A549 (cell line): ENCODE data around the gene AGR3. TPM values are rescaled to one million over a fixed set of nuclear protein-coding genes. Genes with fewer than 3 reads are reported as not detected.

ENCODE experiments used
- ATAC-seq, 2 experiments: fragments of 200-7000 bp in 1 of 2; fragments of >200 bp in 1 of 2; cut with Nextera tagmentation in 1 of 2; cut with Tn5 transposase in 1 of 2; 3 replicates each; pipeline versions ENCODE4 v1.8.0 to v1.9.1; 2018 to 2020; ENCODE audit warnings: mild to moderate bottlenecking in 1 of 2, moderate library complexity in 1 of 2
- CTCF ChIA-PET: fragments of 300-600 bp; sonication (Branson Sonifier 250); formaldehyde crosslinking; extraction: SDS; loops from one replicate; lab custom pipeline; 2021; ENCODE audit warnings: antibody characterized with exemption, inconsistent platforms; lab: Yijun Ruan, JAX
- POLR2A ChIA-PET: fragments of 350-600 bp; formaldehyde crosslinking; extraction: SDS; loops from one replicate; lab custom pipeline; 2021; ENCODE audit warnings: antibody characterized with exemption, inconsistent platforms; lab: Yijun Ruan, JAX
- DNase-seq, 2 experiments: peaks; one replicate each; pipeline versions ENCODE4 v3.0.0 to v3.0.0-alpha.2; 2011 to 2016; ENCODE audit warnings: low read depth in 1 of 2, low spot score in 1 of 2
- FAIRE-seq: peaks from 2 replicates; lab custom pipeline; 2011; peaks lifted over from hg19 to GRCh38; lab: Jason Lieb, UNC
- H3K27ac ChIP-seq, 2 experiments: fragments of >200 bp; sonication (Bioruptor Twin); formaldehyde crosslinking; 3 replicates each; pipeline ENCODE4 v1.5.1; 2016 to 2017
- H3K4me1 ChIP-seq: fragments of >200 bp; sonication (Bioruptor Twin); formaldehyde crosslinking; 3 replicates; pipeline ENCODE4 v1.6.1; 2016
- H3K4me2 ChIP-seq: fragments of >200 bp; sonication (Bioruptor Twin); formaldehyde crosslinking; 3 replicates; pipeline ENCODE4 v1.6.1; 2016
- H3K4me3 ChIP-seq: fragments of >200 bp; sonication (Bioruptor Twin); formaldehyde crosslinking; 3 replicates; pipeline ENCODE4 v1.5.1; 2016
- H3K9me3 ChIP-seq: fragments of >200 bp; sonication (Bioruptor Twin); formaldehyde crosslinking; 3 replicates; pipeline ENCODE4 v1.6.1; 2016
- CBX8 ChIP-seq: fragments of 200-600 bp; sonication (generic); IDR thresholded peaks from 2 replicates; pipeline ENCODE4 v1.6.1; 2016
- CEBPB ChIP-seq, 2 experiments: fragments of >200 bp in 1 of 2; sonication (Bioruptor Twin) in 1 of 2; formaldehyde crosslinking in 1 of 2; IDR thresholded peaks; 2 replicates each; pipeline ENCODE4 v1.6.1; 2012 to 2016
- CTCF ChIP-seq: fragments of >200 bp; sonication (Bioruptor Twin); formaldehyde crosslinking; IDR thresholded peaks from 3 replicates; pipeline ENCODE4 v1.5.1; 2016
- EHMT2 ChIP-seq: fragments of 200-600 bp; sonication (generic); IDR thresholded peaks from 2 replicates; pipeline ENCODE4 v1.6.1; 2016; ENCODE audit warnings: antibody characterized with exemption, low read depth, mild to moderate bottlenecking, moderate library complexity
- EP300 ChIP-seq, 2 experiments: fragments of >200 bp; sonication (Bioruptor Twin); formaldehyde crosslinking; IDR thresholded peaks; 2 replicates in 1 of 2; 3 replicates in 1 of 2; pipeline ENCODE4 v1.6.1; 2016 to 2017
- ESRRA ChIP-seq: fragments of 150-350 bp; IDR thresholded peaks from 2 replicates; pipeline ENCODE4 v1.6.1; 2014; ENCODE audit warnings: mild to moderate bottlenecking, low read length, borderline replicate concordance
- FOSB ChIP-seq: fragments of 250-450 bp; sonication (Bioruptor Pico); IDR thresholded peaks from 2 replicates; pipeline ENCODE4 v1.5.0; 2020; ENCODE audit warnings: mild to moderate bottlenecking, moderate library complexity
- FOSL2 ChIP-seq, 2 experiments: fragments of 450-650 bp in 1 of 2; fragments of >200 bp in 1 of 2; sonication (Bioruptor Twin) in 1 of 2; formaldehyde crosslinking; IDR thresholded peaks; 2 replicates each; pipeline versions ENCODE4 v1.5.0 to v1.6.1; 2016 to 2020; ENCODE audit warnings: mild to moderate bottlenecking in 1 of 2, moderate library complexity in 1 of 2
- FOXS1 ChIP-seq: fragments of 250-450 bp; sonication (Bioruptor Pico); IDR thresholded peaks from 2 replicates; pipeline ENCODE4 v1.5.0; 2020; ENCODE audit warnings: mild to moderate bottlenecking, moderate library complexity
- HOXB13 ChIP-seq: fragments of 250-450 bp; sonication (Bioruptor Pico); IDR thresholded peaks from 2 replicates; pipeline ENCODE4 v1.5.0; 2020; ENCODE audit warnings: low read depth, mild to moderate bottlenecking, moderate library complexity
- HOXB5 ChIP-seq: fragments of 250-450 bp; sonication (Bioruptor Pico); IDR thresholded peaks from 2 replicates; pipeline ENCODE4 v1.5.0; 2020; ENCODE audit warnings: mild to moderate bottlenecking, moderate library complexity
- KDM5A ChIP-seq: fragments of 200-600 bp; sonication (generic); IDR thresholded peaks from 2 replicates; pipeline ENCODE4 v1.6.1; 2016; ENCODE audit warnings: antibody characterized with exemption, mild to moderate bottlenecking
- MAFK ChIP-seq: fragments of 450-650 bp; IDR thresholded peaks from 2 replicates; pipeline ENCODE4 v1.6.1; 2014; ENCODE audit not compliant: partially characterized antibody
- MAX ChIP-seq: IDR thresholded peaks from 2 replicates; pipeline ENCODE4 v1.6.1; 2012
- MAZ ChIP-seq: fragments of 150-350 bp; IDR thresholded peaks from 2 replicates; pipeline ENCODE4 v1.6.1; 2014; ENCODE audit warnings: antibody characterized with exemption, low read depth, low read length, borderline replicate concordance
- POLR2A ChIP-seq: IDR thresholded peaks from 2 replicates; pipeline ENCODE4 v1.6.1; 2012; ENCODE audit warnings: mild to moderate bottlenecking, low read length
- RCOR1 ChIP-seq: fragments of 150-350 bp; IDR thresholded peaks from 2 replicates; pipeline ENCODE4 v1.6.1; 2014; ENCODE audit warnings: antibody characterized with exemption, low read length, low read depth
- RNF2 ChIP-seq: fragments of 200-600 bp; sonication (generic); IDR thresholded peaks from 2 replicates; pipeline ENCODE4 v1.6.1; 2016; ENCODE audit warnings: low read depth, mild to moderate bottlenecking, antibody characterized with exemption, moderate library complexity, borderline replicate concordance
- SMC3 ChIP-seq: fragments of >200 bp; sonication (Bioruptor Twin); formaldehyde crosslinking; IDR thresholded peaks from 3 replicates; pipeline ENCODE4 v1.6.1; 2018; ENCODE audit warnings: inconsistent platforms
- TFCP2L1 ChIP-seq: fragments of 250-450 bp; sonication (Bioruptor Pico); IDR thresholded peaks from 2 replicates; pipeline ENCODE4 v1.5.0; 2021; ENCODE audit warnings: mild to moderate bottlenecking
- ZNF302 ChIP-seq: fragments of 250-450 bp; sonication (Bioruptor Pico); IDR thresholded peaks from 2 replicates; pipeline ENCODE4 v1.9.0; 2021; ENCODE audit warnings: inconsistent platforms, mild to moderate bottlenecking, moderate library complexity
- ZSCAN20 ChIP-seq: fragments of 250-450 bp; sonication (Bioruptor Pico); IDR thresholded peaks from 2 replicates; pipeline ENCODE4 v1.8.0; 2022; ENCODE audit warnings: mild to moderate bottlenecking, moderate library complexity
- WGBS: methylation state at CpG from one replicate; pipeline ENCODE4 v1.1.6; 2017; ENCODE audit errors: missing lambda C conversion rate; 5-methylcytosine and 5-hydroxymethylcytosine counted together
- polyA plus RNA-seq, 4 experiments: library from polyadenylated mRNA; depleted of rRNA in 3 of 4; stranded (reverse); fragments of >200 nt; fragmentation: RNase III in 1 of 4; extraction: RNeasy Plus Mini Kit Qiagen cat#74134 plus additional on column Dnase treatment in 1 of 4; gene quantifications; 2 replicates in 3 of 4; 3 replicates in 1 of 4; pipeline ENCODE4 v1.2.3, GENCODE V29; 2011 to 2017

The AGR3 gene
- polyA plus RNA-seq, 2 of the 4 experiments (the other 2 are of a cell fraction), result 0.36 TPM; not detected in 1

GRCh38 chr7:16850614-16851466, 30.9 kb downstream of the AGR3 start:
- WGBS, result 95% methylated on average over 42 of the region's 44 CpGs
- CTCF ChIA-PET, result interaction anchor here (1.1 to 2.0 kb wide), 2 partner anchors 13 to 67 kb away, joined by 4 to 9 read pairs; no protein-coding TSS in a partner anchor
- no peak for FAIRE-seq
- no peaks in the 10 kb centered on the region for H3K9me3 ChIP-seq
- peak overlapping the region in 1 of 2 experiments; percentile 56; a peak in 2 of 6 replicates for H3K27ac ChIP-seq
- TF ChIP-seq CBX8 (no peak), EP300 (IDR thresholded peaks at IDR 0.05) (no peak), CEBPB (IDR thresholded peaks at IDR 0.05) (no peak), ZSCAN20 (no peak), RCOR1 (no peak), HOXB13 (no peak), POLR2A (no peak), MAZ (no peak), FOXS1 (CRISPR knock-in tag) (no peak), EHMT2 (no peak), ESRRA (no peak), SMC3 (no peak), MAX (no peak), MAFK (no peak), FOSB (no peak), HOXB5 (no peak)
- H3K4me2 ChIP-seq, result no peak overlapping the region
- H3K4me3 ChIP-seq, result no peak overlapping the region
- POLR2A ChIA-PET, result no interaction called here
- no peak for DNase-seq
- no peak for ATAC-seq
- H3K4me1 ChIP-seq, result peaks cover 25% of the 10 kb centered on the region

- ChIA-PET POLR2A (no interaction called here), CTCF (interaction anchor here (0.8 to 2.0 kb wide), 4 partner anchors 8 to 71 kb away, joined by 3 to 9 read pairs (median 4); no protein-coding TSS in a partner anchor)
- Histone ChIP-seq H3K9me3 (0 out of 3 replicates have a peak, but pooled peaks cover under 1% of the 10 kb centered on the region), H3K27ac (peak overlapping the region; percentile 81 to 85; a peak in 4 of 6 replicates), H3K4me2 (no peak overlapping the region), H3K4me1 (peaks cover 26% of the 10 kb centered on the region), H3K4me3 (no peak overlapping the region)
- DNase-seq (no peak), FAIRE-seq (no peak), ATAC-seq (no peak)
- 90% methylated on average over 12 of the region's 12 CpGs for WGBS
- TF ChIP-seq FOSL2 (IDR thresholded peaks at IDR 0.05), result no peak
- no peak for TF ChIP-seq FOSL2 (CRISPR knock-in tag; IDR thresholded peaks at IDR 0.05)
- no peak for TF ChIP-seq CBX8
- TF ChIP-seq RNF2, result no peak
- no peak for TF ChIP-seq EHMT2
- no peak for TF ChIP-seq TFCP2L1 (CRISPR knock-in tag)
- no peak for TF ChIP-seq CTCF
- TF ChIP-seq KDM5A, result no peak
- TF ChIP-seq ZNF302 (CRISPR knock-in tag), result no peak
- TF ChIP-seq HOXB13, result no peak
Observed at GRCh38 chr7:16849296-16850148, 32.3 kb downstream of the AGR3 start.
